Superior temporal gyrus (tissue), 1 donor: Measurements from ENCODE around the gene CNTN4.
"Not testable (repeated sequence)": the region's sequence is repeated elsewhere in the genome, so short reads cannot be mapped to it uniquely, and the experiment has no call there.

Experiments
- DNase-seq: peaks from one replicate; pipeline ENCODE4 v3.0.0-alpha.2; 2016; ENCODE audit errors: extremely low spot score

Gene CNTN4

GRCh38 chr3:2512881-2513280 is 414.2 kb downstream of the CNTN4 start:
- DNase-seq = peak; percentile 32

DNA sequence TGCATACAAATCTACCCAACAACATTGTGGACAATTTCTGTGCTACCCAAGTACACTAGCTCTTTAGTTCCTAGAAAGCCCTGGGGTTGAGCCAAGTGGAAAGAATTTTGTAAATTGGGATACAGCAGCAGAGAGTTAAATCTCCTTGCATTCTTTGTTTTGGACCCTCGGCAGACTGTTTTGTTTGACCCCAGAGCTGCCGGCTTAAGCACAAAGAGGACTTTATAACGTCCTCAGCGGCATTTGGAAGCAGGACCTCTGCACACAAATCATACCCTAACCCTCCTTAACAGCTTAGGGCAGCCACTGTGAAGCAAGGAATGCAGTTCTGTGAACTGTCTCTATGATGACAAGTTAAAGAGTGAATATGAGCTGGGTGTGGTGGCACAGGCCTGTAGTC is 415.3 kb downstream of the CNTN4 start:
- DNase-seq = no peak

DNA sequence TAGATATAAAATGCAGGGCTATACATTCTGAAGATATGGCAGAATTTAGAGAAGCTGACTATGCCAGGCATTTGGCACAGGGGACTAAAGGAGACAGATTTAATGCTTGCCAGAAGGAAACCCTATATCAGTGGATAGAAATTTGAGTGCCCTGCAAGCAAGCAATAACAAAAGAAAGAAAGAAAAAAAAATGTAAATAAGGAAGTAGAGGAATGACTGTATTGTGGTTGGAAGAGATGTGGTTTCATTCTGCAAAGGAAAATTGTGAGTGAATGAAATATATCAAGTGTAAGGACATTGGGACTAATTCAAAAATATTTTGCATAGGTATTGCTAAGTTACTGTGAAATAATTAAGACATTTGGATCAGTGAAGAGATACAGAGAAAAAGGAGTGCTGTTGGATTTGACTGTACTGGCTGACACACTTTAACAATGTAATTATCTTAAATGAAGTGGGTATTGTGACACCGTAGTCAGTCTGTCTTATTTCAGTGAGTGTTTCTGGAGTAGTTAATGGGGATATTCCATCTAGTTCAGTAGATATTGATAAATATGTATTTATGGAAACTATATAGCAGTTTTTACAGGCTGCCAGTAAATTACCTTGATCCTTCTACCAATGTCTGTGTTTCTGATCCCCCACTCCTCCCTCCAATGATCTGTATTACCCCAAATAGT is 418.2 kb downstream of the CNTN4 start:
- no peak for DNase-seq

DNA sequence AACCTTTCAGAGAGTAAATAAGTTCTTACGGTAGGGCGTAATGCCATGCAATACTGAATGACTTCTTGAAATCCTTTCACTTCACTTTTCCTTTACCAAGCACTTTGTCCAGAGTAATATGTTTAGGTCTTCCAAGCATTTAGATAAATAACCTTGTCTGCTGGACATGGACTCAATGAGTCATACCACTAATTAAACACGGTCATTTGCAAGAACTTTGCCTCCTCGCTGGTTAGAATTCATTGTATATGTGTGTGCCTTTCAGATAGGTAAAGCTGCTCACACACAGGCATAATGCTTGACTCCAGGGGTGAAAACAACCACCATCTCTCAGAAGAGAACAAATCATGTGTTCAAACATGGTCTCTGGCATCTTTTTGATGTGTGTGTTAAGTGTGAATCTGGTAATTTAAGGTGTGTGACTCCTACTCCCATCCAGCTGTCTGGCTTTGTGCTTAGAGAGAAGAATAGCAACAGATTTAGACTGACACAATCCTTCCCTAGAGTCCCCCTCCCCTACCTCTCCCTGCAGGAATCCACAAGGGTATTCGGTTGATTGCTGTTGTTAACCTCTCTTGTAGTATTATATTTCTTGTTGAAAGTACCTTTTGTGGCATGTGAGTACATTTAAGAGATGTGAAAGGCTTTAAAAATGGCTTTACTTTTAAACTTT is 419.0 kb downstream of the CNTN4 start:
- no peak for DNase-seq

GRCh38 chr3:2523281-2523836 is 424.7 kb downstream of the CNTN4 start:
- no peak for DNase-seq

- DNase-seq = peak; percentile 29
Observed at GRCh38 chr3:2525968-2526367, 427.3 kb downstream of the CNTN4 start.

DNA sequence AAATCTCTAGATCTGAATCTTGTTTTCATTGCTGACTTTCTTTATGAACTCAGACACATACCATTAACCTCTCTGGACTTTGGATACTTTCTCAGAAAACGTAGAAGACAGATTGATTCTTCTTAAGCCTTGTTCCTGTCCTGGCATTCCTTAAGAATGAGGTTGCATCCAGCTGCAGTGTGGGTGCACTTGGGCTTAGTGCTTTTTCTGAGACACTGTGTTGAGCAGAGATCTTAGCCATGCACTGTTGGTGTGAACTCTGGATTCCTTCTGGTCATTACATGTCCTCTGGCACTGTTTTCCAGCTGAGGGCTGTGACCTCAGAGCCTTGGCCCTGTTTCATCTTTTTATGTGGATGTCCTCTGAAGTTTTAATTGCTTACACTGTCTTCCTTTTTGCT is 428.3 kb downstream of the CNTN4 start:
- DNase-seq = no peak

DNA sequence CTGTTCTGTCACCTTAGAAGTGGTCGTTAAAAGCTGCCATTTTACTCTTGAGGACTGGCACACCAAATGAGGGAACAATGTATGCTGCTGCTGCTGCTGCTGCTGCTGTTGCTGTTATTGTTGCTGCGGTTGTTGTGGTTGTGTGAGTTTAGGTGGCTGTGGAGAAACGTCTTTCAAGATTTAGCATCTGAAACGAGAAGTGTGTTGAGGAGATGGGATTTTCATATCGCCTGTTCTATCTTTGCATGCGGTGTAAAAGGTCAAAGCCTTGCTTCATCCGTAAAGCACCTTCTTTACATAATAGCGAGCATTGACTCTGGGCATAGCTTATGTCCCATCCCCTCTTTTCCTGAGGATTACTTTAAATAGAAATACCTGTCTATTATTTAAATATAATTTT is 428.7 kb downstream of the CNTN4 start:
- DNase-seq = not testable (repeated sequence)

- not testable (repeated sequence) for DNase-seq
Observed at GRCh38 chr3:2534767-2535166, 436.1 kb downstream of the CNTN4 start.

GRCh38 chr3:2535206-2535605 is 436.5 kb downstream of the CNTN4 start:
- no peak for DNase-seq

- DNase-seq = no peak
Observed at GRCh38 chr3:2536575-2536974, 437.9 kb downstream of the CNTN4 start.

DNA sequence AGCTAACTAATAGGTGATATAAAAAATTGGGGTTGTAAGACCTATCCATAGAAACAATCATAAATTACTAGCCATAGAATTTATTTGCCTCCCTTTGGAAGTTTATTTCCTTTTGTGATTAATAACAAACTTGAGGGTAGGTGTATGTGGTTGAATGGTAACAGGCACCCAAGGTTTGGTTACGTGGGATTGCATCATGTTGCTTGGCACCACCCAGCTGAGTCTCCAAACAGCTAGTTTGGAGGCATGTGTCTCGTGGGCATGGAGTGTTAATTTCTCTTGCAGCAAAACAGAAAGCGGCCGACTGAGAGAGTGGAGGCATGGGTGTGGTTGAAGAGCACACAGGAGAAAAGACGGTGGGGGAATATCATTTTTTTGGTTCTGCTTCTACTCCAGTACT is 441.4 kb downstream of the CNTN4 start:
- no peak for DNase-seq

DNA sequence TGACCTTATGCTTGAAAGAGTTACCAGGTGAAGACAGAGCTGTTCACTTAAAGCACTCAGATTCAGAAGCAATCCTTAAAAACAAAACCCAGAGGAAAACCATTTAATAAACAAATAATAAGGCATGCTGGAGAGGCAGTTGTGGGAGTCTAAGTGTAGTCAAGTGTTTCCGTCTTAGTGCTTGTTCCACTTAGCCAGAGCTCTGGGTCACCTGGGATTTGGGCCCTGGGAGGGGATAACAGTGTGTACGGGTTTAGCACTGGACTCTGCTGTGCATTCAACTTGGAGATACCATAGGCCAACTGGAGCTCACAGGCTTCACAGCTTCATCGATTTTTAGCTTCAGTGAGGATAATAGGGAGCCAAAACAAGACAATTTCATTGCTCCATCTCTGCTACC is 444.6 kb downstream of the CNTN4 start:
- DNase-seq = no peak

- no peak for DNase-seq
Observed at GRCh38 chr3:2544212-2544611, 445.5 kb downstream of the CNTN4 start.

GRCh38 chr3:2544718-2545117 is 446.1 kb downstream of the CNTN4 start:
- no peak for DNase-seq

GRCh38 chr3:2547049-2547448 is 448.4 kb downstream of the CNTN4 start:
- DNase-seq = no peak

- DNase-seq = no peak
Observed at GRCh38 chr3:2554656-2555055, 456.0 kb downstream of the CNTN4 start.

DNA sequence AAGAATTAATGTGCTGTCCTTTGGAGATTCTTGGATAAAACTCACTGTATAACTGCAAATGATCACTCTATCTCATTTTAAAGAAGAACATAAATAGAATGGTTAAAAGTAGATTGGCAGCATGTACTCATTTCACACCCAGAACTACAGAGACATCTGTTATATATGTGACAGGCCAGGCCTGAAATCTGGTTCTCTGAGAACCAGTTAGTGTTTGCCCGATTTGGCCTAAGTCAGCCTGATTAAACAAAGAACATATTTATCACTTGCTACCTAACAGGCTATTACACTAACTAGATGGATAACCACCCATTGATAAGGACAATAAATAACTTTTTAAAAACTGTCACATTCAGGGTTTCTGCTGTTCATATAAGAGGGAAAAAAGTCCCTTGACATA is 460.1 kb downstream of the CNTN4 start:
- DNase-seq = peak; percentile 29

GRCh38 chr3:2567451-2567850 is 468.8 kb downstream of the CNTN4 start:
- DNase-seq = no peak

- no peak for DNase-seq
Observed at GRCh38 chr3:2568156-2568555, 469.5 kb downstream of the CNTN4 start.

- no peak for DNase-seq
Observed at GRCh38 chr3:2568929-2569328, 470.3 kb downstream of the CNTN4 start.

GRCh38 chr3:2577571-2577970 is 478.9 kb downstream of the CNTN4 start:
- DNase-seq = no peak

DNA sequence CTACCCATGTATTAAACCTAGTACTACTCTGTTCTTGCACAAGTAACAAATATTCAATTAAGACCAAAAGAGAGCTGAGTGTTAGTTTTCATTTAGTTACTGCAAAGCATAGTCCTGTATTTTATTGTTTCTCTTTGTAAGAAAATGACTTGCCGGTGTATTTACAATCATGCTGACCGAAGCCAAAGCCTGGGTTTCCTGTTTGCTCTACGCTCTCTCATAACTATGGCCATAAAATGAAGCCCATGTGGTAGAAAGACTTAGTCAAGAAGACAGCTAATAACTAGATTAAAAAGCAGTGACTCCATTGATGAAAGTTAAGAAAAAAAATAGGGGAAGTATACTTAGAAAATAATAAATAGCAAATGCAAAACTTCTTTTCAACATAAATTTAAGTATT is 479.9 kb downstream of the CNTN4 start:
- no peak for DNase-seq
